Measurements from ENCODE around the gene INTS11. TPM values are rescaled to one million over a fixed set of nuclear protein-coding genes. Genes with fewer than 3 reads are reported as not detected.

Gene INTS11
- total RNA-seq, 1 donor from 2014 or later: 28.9 TPM

DNA sequence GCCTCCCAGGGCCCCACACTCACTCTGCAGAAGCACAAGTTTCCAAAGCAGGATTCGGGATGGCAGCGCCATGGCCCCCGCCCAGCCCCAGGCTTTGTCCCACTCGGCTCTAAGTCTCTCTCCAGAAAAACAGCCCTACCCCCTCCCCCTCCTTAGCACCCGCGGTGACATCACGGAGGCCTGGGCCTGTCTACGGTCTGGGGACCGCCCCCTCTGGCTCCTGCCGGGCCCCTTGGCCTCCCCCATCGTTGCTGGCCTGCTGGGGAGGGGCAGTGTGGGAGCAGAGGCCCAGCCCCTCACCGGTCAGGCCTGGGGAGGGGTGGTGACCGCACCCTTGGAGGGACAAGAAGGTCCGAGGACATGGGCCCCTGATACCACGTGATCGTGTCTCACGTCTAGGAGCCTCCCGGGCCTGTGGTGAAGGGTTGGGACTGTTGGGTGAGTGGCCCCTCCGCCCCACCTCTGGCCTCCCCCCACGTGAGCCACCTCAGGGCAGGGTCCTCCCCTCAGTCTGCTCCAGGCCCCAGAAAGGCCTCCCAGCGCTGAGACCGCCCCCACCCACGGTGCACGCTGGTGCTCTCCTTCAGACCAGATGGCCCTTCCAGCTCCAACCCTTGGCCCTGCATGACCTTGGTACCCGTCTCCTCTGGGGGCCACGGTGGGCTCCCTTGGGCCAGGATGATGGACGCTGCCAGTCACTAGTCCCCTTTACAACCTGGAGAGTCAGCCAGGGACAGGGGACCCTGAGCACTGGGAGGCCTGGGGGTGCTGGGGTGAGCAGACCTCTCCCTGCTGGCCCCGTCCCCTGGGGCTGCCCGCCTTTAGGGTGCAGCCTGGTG lies 34.2 kb upstream of the INTS11 start, which contains the start of gene MXRA8:
MXRA8 (minus strand) TSS at position 123 of the 839 bp plus-strand sequence; CDS start at position 72, 51 bp downstream.
- FAIRE-seq: no peak
- DNase-seq (ENCODE audit: low spot score in 2 of 2): no peak

DNA sequence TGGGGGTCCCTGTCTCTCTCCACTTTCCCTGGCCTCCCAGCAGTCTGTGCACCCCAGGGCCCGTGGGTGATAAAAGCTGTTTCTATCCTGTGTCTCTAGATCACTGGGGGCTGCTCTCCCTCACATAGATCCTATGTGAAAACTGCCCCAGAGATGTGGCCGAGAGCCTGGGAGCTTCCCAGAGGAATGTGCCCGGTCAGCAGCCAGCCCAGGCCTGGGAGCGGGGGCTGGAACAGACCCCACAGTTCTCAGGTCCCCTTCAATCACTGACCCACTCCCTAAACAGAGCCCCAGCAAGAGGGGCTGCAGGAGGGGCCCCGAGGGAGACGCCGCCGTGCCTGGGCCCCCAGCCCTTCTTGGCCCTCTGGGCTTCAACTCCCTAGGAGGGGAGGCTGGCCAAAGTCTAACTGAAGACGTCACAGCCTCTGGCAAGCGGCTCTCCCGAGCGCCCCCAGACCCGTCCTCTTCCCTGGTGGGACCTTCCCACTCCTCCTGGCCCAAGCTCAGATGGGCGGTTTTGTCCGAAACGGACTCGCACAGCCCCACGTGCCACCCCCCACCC lies 33.5 kb upstream of the INTS11 start:
- DNase-seq (ENCODE audit: low spot score in 2 of 2) (no peak), FAIRE-seq (no peak)

DNA sequence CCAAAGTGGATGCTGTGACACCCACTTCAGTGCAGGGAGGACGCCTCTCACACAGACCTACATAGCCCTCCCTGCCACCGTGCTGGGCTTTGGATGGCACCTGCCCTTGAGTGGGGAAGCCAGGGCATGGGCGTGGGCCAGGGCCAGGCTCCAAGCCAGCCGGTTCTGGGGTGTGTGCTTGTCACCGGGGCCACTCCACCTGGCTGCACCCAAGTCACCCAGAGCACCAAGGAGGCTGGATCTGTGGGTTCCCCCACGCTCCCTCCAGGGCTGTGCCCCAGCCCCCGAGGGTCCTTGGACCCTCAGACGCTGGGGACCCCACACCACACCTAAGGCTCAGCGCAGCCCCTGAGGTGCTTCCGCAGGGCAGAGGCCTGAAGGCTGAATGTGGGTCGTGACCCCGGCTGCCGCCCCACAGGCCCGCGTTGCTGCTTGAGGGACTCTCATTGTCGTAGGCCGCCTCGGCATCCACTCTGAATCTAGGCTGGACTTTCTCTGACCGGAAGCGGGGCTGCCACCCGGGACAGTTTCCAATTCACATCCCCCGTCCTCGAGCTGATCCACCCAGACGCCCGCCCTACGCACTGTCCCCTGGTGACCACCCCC lies 32.4 kb upstream of the INTS11 start:
- FAIRE-seq: no peak
- no peak for DNase-seq (ENCODE audit: low spot score in 2 of 2)

DNA sequence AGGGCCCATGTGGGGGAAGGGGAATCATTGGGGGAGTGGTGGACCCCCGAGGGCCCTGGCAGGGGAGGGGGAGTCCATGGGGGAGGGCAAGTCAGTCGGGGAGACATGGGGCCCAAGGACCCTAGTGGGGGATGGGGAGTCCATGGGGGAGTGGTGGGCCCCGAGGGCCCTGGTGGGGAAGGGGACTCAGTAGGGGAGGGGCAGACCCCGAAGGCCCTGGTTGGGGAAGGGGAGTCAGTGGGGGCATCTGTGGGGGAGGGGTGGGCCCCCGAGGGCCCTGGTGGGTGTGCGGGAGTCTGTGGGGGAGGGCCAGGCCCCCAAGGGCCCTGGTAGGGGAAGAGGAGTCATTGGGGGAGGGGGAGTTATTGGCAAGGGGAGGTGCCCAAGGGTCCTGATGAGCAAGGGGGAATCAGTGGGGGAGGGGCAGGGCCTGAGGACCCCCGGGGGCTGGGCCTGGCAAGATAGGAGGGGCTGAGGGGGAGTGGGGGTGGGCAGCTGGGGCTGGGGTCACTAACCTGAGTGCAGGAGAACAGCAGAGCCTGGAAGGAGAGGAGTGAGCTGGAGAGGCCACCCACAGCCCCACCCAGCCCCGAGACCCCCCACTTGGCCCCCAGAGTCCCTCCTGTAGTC lies 31.8 kb upstream of the INTS11 start:
- no peak for DNase-seq (ENCODE audit: low spot score in 2 of 2)

DNA sequence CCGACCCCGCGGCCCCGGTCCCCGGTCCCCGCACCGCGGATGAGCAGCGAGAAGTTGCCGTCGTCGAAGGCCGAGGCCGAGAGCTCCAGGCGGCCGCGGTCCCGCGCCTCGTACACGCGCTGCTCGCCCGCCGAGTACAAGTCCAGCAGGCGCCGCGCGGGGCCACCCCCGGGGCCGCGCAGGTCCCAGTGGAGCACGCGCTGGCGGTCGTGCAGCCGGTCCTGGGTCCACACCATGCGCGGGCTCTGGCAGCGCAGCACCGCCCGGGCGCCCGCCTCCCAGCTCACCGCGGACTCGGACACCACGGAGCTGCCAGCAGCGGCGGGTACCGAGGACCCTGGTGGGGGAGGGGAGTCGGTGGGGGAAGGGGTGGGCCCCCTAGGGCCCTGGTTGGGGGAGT lies 31.0 kb upstream of the INTS11 start:
- DNase-seq (ENCODE audit: low spot score in 2 of 2) (peak in 1 of 2 donors; percentile 67), FAIRE-seq (no peak)

More for the DNA sequence above, 31.8 kb upstream of the INTS11 start:
- no peak for FAIRE-seq

DNA sequence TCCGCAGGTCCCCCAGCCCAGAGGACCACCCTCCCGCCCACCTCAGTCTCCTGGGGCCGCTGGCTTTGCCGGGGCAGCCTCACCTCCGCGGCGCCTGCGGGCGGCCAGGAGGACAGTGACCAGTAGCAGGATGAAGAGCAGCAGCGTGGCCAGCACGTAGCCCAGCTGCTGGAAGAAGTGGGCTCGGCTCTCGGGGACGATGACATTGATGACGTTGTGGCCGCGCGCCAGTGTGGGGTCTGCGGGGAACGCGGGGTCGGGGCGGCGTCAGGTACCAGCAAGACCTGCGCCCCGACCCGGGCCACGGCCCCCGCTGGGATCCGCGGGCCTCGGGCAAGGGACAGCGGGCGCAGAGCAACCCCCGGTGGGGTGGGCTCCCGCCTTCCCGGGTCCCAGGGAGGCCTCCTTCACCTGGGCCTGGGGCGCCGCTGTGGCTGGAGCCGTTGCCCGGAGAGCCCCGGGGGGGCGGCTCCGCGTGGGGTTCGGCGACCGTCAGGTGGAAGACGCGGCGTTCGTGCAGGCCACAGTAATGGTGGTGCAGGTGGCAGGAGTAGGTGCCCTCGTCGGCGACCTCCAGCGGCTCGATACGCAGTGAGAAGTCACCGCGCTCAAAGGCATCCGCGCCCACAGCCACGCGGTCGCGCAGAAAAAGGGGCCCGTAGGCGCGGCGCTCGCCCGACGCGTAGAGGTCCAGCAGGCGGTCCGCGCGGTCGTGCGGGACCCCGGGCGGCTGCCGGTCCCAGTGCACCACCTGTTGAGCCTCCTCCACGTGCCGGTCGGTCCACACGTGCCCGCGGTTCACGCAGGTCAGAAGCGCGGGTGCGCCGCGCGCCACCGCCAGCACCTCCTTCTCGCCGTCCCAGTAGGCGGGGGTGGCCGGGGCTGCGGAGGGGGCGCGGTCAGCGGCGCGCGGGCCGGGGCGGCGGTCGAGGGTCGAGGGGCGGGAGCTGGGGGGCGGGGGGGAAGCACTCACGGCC lies 30.1 kb upstream of the INTS11 start:
- no peak for FAIRE-seq

DNA sequence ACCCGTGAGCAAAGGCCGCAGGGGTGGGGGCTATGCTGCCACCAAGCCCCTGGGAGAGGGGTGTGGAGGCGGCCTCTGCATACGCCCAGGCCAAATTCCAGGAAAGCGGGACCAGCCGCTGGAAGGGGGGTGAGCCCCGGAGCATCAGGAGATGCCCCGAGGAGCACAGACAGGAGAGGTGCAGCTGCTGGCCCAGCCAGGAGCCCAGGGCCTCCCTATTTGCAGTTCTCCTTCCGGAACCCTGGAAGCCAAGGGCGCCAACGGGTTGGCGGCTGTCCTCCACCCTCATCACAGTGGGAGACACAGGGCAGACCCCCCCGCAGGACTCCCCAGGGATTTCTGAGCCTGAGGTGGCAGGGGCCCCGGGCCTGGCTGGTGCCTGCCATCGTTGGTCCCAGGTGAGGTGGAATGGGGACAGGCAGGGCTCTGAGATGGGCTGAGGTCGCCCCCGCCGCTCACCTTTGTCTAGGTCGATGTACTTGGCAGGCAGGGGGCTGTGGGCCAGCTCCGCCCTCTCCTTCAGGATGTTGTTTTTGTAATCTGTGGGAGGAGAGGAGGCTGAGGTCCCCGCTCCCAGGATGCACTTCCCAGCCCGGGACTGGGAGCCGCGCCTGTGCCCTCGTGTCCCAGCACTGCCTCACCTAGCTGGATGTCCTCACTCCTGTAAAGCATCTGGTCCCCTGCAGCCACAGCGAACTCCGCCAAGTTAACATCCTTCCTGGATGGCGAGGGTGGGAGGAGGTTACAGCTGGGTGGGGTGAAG lies 29.1 kb upstream of the INTS11 start:
- FAIRE-seq (no peak), DNase-seq (ENCODE audit: low spot score in 2 of 2) (no peak)

More for the DNA sequence above, 30.1 kb upstream of the INTS11 start:
- no peak for DNase-seq (ENCODE audit: low spot score in 2 of 2)

DNA sequence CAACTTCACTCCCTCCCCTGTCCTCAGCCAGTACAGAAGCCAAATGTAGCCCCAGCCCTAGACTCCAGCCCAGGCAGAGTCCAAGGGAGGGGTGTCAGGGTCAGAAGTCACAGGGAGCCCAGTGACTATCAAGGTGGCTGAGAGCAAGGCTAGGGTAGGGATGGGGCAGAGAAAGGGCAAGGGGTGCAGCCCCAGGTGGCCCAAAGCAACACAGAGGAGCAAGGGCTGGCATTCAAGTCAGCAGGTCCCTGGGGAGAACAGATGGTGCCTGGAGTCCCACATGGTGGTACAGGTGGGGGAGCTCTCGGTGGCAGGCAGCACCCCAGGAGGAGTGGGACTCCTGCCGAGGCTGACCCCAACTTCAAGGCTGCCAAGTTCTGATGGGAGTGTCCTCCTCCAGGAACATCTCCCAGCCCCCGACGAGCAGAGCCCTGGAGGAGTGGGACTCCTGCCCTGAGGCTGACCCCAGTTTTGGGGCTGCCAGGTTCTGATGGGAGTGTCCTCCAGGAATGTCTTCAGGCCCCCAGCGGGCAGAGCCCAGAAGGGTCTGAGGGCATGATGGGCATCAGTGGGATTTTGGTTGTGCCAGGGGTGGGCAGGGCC lies 28.4 kb upstream of the INTS11 start:
- DNase-seq (ENCODE audit: low spot score in 2 of 2) (no peak), FAIRE-seq (no peak)

DNA sequence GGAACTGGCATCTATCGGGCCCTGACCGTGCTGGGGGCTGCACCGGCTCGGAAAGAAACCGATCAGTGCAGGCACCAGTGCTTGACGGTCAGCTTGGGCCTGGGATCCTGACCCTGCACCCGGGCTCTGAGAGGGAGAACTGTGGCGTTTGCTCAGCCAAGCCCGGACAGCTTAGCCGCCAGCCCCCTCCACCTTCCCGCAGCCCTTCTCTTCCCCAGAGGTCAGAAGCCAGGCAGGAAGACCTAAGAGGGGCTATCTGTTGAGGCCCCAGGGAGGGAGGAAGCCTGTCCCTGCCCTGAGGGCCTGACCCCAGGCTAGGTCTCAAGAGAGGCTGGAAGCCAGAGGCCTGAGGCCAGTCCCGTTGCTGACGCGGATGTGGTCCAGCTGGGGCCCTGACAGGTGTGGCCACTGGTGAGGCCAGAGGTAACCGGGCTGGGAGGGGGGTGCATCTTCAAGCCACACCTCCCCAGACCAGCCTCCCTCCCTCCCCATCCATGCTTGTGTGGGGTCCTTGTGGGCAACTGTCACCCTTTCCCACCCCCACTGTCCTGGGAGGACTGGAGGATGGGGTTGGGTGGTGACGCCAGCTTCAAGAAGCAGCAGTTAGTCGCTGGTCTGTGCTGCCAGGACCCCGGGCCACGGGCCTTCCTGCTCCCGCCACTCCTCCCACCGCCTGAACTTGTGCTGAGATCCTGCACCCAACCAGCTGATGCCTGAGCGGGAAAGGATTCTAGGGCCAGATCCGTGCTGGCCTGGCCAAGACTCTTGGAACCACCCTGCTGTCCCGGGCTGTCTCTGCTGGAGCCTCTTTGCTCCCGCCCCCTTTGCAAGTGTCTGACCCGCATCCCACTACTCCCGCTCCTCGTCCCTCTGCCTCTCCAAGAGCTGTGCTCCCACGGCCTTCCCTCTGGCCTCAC lies 27.3 kb upstream of the INTS11 start:
- no peak for DNase-seq (ENCODE audit: low spot score in 2 of 2)
- FAIRE-seq: no peak

DNA sequence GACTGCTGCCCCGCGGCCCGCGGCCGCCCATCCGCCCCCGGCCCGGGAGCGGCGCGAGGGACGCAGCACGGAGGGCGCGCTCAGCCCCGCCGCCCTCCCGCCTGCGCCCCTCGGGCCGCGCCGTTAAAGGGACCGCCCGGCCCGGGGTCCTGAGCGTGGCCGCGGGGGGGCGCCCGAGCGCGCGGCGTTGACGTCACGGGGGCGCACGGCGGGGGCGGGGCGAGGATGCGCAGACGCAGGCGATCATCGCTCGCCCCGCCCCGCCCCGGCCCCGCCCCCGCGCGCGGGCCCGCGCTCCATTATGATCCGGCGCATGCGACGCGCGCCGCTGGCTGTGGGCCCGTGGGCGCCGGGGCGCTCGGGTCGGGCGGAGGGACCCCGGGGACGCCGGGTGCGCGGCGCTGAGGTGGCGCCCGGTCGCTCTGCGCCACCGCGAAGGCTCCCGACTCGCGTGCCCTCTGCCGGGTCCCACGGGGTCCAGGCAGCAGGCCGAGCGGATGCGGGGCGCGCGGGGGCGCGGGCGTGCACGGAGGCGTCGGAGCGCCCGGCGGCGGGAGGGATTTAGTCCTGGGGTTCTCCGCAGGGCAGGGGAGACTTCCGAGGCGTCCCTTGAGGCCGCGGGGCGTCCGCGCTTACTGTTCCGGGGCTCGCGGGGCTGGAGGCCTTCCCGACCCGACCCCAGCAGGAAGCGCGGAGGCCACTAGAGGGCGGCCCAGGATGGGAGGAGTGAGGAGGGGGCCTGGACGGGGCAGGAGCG lies 25.0 kb upstream of the INTS11 start, which contains the start of gene DVL1:
DVL1 (minus strand) TSS at position 163 of the 757 bp plus-strand sequence. CDS start 353 bp downstream, outside the sequence.
- DNase-seq (ENCODE audit: low spot score in 2 of 2) (peak; percentile 97 to 99), FAIRE-seq (no peak)

DNA sequence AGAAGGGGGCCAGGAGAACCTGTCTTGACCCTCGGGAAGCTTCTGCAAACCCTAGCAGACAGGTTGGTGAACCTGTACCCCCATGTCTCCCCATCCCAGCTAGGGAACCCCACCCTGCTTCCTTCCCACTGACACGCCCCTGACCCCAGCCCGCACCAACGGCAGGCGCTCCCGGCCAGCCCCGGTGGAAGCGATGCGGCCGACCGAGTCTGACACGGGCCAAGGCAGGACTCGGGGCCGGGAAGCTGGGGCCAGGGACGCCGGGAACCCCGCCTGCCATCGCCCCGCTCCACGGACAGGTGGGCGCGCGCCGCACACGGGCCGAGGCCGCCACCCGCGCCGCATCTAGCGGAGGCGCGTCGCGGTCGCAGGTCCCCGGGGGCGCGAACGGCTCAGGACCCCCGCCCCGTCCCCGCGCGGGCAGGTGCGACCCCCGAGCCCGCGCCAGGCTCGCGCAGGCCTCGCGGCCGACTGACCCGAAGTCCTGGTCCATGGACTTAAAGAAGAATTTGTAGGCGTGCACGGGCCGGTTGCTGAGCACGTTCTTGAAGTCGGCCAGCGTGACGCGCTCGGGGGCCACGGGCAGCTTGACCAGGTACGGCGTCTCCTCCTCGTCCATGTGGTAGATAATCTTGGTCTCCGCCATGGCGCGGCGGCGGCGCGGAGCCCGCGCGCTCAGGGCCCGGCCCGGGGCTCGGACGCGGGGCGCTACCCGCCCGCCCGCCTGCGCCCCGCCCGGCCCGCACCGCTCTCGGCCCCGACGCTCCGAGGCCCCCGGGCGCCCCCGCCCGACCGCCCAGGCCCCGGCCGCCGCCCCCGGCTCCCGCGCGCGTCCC lies 24.2 kb upstream of the INTS11 start:
- no peak for FAIRE-seq

DNA sequence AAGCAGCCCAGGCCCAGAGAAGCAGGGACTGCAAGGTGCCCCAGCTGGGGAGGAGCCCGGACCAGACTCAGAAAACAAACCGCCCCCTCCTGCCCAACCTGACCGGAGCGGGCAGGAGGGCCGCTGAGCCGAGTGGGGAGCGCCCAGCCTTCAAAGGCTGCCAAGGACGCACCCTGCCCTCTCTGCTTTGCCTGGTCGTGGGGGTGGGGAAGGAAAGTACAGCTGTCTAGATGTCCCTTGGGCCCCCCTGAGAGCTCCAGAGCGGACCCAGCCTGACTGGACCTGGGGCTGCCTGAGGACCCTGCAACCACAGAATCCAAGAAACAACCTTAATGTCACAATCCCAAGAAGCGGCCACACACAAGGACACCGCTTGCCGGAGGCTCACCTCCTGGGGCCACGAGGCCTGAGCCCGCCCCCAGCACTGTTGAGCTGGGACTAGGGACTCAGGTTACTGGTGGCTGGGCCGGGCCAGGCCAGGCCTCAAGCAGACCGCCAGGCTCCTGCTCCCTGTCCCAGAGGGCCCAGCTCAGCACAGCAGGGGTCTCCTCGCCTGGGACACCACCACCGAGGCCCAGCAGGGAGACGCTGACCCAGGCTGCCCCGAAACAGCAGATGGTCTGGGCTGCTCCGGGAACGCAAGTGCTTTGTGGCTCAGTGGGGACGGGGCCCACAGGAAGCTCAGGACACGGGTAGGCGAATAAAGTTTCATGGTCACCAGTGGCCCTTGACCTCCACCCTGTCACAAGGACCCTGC lies 23.4 kb upstream of the INTS11 start:
- FAIRE-seq (no peak), DNase-seq (ENCODE audit: low spot score in 2 of 2) (no peak)

More for the DNA sequence above, 24.2 kb upstream of the INTS11 start:
- DNase-seq (ENCODE audit: low spot score in 2 of 2): no peak

DNA sequence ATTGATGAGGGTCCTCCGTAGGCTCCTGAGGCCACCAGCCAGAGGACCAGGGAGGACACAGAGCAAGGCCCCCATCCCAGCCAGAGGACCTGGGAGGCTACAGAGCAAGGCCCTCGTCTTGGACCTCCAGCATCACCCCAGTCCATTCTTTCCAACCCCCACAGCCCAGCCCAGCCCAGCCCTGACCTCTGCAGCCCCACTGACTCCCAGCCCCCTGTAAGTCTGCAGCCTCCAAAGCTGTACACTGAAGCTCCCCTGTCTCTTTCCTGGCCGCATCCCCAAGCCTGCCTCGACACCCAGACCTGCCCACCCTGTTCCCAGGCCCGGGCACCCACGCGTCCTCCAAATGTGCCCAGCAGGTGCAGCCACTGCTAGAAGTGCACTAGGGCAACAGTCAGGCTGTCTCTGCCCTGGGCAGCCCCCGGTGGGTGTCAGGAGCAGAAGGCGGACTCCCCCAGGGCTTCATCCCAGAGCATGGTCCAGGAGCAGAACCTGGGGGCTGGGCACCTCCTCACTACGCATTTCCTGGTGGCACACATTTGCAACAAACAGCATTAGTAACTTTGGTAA lies 22.7 kb upstream of the INTS11 start:
- no peak for FAIRE-seq

DNA sequence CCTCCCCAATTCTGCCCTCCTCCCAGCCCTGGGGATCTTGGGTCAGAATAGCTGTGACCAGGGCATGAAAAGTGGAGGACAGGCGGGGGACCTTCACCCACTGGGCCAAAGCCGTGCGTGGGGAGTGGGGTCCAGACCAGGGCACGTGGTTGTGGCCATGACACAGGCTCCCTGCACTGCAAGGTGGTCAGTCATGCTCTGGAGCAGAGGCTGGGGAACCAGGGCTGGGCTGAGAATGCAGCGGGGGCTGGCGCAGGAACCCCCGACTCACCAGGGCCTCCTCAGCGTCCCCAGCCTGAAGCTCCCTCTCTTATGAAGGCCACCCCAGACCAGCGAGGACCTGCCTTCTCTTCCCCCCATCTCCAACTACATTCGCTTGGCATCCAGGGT lies 22.0 kb upstream of the INTS11 start:
- FAIRE-seq (no peak), DNase-seq (ENCODE audit: low spot score in 2 of 2) (no peak)

More for the DNA sequence above, 22.7 kb upstream of the INTS11 start:
- DNase-seq (ENCODE audit: low spot score in 2 of 2): no peak

All from frontal cortex (tissue), 4 donors.